NCI-H510A treated with DMSO at 0.1 percent for 48 hours (cell line): ENCODE data around the gene IRAK1.

Source experiments
- DNase-seq: peaks from one replicate; lab custom pipeline; 2025; lab: John Stamatoyannopoulos, UW

The IRAK1 gene

DNA sequence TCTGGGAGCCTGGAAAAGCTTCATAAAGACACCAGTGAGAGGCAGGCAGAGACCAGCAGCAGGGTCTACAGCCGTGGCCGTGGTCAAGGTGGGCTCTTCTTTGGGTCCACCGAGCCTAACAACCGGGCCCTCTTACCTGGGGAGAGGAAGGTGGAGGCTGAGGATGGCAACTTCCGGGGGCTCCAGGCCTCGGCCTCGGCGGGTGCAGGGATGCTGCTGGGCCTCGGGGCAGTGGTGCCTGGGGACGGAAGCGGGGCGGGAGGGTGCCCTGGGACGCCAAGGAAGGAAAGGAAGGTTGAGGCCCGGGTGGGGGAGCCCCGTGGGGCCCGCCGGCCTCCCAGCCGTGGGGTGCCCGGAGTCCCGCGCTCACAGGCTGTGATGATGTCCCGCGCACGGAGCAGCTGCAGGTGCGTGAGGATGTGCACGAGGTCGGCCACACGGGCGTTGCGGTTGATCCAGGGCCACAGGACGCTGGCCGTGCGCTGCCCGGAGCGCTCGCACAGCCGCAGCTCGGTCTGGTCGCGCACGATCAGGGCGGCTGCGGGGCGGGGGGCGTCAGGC, 561 bp downstream of the IRAK1 start:
- no peak for DNase-seq

DNA sequence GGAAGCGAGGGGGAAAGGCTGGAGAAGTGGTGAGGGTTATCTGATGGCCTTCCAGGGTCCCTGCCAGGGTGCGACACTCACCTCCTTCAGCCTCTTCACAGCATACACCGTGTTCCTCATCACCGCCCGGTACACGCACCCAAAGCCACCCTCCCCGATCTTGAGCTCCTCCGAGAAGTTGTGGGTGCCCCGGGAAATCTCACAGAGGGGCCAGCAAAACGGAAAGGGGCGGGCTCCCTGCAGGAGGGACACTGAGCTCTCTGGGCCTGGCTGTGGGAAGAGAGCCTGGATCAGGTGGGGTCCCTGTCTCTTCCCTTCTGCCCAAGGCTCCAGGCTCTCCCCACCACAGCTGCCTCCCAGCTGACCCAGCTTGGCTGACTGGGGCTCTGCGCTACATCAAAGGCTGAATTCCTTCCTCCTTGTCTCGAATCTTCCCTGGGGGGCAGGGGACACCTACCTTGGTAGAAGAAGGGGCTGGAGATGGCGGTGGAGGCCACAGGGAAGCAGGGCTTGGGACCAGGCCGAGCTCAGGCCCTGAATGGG, 1.1 kb downstream of the IRAK1 start:
- DNase-seq, result no peak

DNA sequence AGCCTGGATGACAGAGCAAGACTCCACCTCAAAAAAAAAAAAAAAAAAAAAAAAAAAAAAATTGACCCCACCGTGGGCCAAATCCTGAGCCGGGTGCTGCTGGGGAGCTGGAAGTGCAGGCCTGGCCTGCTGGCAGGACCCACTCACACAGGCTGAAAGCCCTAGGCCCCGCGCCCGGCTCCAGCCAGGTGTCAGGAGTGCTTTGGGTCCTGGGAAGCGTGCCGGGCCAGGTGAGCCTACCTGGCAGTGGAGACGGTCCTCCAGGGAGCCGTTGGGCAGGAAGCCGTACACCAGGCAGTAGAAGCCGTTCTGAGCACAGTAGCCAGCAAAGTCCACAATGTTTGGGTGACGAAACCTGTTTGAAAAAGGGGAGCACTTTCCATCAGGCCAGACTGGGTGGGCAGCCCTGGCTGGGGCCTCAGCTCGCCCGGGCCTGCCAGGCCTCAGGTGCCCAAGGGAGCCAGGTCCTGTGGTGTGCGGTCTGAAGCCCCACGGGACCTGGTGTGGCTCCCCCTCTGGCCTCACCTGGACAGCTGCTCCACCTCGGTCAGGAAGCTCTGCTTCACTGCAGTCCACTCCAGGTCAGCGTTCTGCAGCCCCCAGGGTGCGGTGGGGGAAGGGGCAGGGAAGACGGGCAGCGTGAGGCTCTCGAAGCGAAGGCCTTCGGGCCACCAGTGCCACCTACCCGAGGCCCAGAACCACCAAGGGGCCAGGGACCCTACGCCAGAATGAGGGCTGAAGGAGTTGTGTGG, 1.8 kb downstream of the IRAK1 start:
- no peak for DNase-seq

DNA sequence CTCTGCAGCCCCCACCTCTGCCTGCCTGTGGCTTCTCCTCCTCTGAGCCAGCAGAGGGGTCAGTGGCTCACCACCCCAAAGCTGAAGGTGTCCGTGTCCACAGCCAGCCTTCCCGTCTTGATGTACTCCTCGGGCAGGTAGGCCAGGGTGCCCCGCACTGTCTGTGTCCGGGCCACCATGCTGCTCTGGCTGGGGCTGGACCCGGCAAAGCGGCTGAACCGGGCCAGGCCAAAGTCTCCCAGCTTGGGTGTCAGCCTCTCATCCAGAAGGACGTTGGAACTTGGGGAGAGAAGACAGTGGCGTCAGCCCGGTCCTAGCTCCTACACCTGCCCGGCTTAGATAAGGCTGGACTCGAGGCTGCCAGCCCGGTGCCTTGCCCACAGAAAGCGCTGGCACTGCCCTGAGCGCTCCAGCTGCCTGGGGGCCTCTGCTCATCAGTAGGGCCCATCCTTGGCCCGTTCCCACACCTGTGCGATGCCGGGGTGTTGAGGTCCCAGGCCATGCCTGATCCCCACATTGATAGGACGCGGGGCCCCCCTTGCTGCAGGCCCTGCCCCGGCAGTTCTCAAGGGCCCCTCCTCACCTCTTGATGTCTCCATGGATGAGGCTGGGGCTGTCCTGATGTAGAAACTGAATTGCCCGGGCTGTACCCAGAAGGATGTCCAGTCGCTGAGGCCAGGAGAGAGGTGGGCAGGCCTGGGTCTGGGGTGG, 3.2 kb downstream of the IRAK1 start:
- no peak for DNase-seq

DNA sequence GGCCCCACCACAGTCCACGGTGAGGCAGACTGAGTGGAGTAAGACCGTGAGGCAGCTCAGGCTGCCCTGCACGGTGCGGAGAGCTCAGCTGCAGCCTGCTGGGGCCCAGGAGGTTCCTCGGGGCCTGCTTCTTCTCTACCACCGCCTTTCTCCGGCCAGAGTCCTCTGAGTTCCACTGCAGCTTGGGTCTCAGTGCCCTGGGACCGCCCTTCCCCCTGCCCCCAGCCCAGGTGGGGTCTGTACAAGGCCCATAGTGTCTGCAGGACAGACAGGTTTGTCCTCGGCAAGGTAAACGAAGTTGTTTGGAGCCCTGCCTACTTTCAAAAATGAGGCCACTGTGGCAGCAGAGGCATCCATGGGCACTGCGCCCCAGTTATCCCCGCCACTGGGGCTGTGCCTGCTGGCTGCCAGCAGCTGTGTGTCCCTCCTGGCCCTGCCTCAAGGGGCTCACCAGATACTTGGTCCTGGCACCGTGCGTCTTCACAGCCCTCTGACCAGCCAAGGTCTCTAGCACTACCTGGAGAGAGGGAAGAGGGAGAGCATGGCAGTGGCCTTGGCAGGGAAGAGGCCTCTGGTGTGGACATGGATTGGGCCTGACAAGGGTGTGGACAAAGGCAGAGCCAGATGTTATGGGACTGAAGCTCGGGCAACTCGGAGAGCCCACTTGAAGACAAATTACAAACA, 4.0 kb downstream of the IRAK1 start:
- DNase-seq, result no peak

DNA sequence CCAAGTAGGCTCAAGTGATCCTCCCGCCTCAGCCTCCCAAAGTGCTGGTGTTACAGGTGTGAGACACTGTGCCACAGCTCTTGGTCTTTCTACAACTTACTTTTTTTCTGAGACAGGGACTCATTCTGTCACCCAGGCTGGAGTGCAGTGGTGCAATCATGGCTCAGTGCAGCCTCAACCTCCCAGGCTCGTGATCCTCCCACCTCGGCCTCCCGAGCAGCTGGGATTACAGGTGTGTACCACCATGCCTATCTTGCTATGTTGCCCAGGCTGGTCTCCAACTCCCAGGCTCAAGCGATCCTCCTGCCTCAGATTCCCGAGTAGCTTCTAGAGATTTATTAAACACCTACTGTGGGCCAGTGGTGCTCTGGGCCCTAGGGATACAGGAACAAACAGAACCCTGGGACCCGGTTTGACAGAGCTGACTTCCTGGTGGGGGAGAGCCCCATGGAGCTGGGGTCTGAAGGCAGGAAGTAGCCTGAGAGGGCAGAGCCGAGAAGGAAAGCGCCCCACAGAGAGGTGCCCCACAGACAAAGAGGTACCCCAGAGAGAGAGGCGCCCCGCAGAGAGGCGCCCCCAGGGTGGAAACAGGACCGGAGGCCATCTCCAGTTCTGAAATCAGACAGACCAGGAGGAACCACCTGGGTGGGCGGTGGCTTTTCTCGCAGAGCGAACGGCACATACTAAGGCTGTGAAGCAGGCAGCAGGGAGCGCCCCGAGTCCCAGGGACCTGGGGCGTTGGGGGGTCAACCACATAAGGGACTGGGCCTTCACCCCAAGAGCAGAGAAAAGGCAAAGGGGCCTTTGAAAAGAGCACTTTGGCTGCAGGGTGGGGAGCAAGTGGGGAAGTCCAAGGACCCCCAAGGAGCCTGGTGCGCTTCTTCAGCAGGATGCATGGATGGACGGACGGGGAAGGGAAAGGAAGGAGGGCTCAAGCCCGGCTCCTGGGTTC, 5.0 kb downstream of the IRAK1 start:
- no peak for DNase-seq

DNA sequence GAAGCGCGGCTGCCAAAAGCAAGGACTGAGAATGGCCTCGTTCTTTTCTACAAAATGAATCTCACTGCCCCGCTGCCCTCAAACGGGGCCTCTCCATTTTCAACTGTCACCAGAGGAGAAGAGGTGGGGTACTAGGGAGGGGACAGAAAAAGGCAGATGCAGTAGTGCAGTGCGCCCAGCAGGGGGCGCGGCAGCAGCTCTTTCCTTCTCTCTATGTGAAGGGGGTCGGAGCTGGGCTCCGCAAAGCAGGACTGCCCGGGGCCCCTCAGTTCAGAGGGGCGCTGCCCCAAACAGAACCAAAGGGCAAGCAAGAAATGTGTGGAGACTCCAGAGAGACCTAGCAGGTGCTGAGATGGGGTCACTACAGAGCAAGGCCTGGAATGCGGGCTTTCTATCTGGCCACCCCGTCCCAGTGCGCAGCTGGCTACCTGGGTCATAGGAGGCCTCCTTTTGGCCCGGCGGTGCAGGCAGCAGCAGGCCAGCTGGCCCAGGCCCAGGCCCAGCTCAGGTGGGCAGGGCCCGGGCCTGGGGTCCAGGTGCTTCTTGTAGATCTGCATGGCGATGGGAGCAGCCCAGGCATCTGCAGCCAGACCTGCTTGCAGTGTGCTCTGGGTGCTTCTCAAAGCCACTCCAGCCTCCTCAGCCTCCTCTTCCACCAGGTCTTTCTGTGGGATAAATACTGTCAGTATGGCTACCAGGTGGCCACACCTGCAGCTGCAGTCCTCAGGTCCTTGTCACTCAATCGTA, 5.9 kb downstream of the IRAK1 start:
- DNase-seq, result peak; percentile 13

DNA sequence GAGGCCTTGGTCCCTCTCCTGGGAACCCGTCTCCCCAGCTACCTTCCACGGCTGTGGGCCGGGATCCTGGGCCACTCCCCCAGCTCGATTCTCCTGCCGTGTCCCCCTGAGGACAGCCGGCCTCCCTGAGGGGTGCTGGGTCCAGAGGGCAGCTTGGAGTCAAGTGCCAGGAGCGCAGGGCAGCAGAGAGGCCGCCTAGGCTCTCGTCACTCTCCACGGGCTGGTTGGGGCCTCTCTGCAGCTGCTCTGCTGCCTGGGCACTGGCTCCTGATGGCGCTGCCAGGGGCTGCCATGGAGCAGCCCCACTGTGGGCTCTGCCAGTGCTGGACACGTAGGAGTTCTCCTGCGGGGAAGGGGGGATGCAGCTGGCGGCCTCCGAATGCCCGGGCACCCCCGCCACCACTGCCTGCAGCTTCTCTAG, 6.7 kb downstream of the IRAK1 start:
- no peak for DNase-seq

DNA sequence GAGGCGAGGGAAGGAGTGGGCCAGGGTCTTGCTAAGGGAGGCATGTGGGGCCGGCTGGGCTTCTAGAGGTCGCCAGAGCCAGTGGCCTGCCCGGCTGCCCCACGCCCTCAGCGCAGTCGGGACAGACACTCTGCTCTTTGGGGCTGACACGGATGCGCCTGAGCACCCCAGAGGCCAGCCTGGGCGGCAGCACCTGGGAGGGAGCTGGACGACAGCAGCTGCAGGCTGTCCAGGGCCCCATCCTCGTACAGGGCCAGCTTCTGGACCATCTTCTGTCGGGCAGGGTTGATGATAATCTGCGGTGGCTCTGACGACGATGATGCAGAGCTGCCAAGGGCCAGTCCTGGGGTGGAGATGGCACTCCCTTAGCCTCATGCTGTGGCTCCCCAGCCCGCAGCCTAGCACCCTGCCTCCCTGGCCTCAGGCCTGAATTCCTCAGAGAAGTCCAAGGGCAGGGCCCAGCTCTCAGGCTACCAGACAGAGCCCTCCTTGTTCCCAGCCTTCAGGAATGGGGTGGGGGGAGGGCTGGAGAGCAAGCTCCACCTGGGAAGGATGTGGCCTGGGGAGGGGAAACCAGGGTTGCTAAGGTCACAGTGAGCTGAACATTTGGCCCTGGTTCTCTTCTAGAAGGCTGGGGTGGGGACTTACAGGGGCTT, 7.2 kb downstream of the IRAK1 start:
- no peak for DNase-seq

DNA sequence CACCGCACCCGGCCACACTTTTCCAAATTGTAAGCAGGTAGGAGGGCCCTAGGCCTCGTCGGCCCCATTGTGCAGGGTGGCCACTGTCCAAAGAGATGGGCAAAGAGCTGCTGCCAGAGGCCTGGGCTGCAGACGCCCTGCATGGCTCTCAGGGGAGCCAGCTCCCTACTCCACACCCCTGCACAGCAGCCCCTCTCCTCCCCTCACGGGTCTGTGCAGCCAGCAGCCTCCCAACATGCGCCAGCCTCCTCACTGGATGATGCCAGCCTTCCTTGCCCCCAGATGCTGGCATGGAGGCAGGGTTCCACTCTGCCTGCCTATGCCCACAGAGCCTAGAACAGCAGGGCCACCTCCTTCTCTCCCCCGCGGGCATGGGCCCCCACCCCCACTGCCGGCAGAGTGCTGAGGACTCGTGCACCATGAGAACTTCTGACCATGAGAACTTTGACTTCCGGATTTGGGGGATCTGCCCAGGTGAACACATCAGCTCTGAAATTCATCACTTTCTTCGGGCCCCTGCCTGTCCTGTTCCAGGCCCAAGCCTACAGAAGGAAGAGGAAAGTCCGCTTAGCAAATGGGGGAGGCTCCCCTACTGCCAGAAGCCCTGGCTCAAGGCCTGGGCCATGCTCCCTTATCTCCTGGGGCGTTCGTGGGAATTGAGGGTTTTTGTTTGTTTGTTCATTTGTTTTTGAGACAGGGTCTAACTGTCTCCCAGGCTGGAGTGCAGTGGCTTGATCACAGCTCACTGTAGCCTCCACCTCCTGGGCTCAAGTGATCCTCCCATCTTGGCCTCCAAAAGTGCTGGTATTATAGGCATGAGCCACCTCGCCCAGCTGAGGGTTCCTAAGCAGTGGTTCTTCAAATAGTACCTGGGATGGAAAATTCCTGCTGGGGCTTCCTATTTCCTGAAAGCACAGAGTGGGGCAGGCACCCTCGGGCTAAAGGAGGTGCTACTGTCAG, 8.0 kb downstream of the IRAK1 start:
- DNase-seq, result no peak

DNA sequence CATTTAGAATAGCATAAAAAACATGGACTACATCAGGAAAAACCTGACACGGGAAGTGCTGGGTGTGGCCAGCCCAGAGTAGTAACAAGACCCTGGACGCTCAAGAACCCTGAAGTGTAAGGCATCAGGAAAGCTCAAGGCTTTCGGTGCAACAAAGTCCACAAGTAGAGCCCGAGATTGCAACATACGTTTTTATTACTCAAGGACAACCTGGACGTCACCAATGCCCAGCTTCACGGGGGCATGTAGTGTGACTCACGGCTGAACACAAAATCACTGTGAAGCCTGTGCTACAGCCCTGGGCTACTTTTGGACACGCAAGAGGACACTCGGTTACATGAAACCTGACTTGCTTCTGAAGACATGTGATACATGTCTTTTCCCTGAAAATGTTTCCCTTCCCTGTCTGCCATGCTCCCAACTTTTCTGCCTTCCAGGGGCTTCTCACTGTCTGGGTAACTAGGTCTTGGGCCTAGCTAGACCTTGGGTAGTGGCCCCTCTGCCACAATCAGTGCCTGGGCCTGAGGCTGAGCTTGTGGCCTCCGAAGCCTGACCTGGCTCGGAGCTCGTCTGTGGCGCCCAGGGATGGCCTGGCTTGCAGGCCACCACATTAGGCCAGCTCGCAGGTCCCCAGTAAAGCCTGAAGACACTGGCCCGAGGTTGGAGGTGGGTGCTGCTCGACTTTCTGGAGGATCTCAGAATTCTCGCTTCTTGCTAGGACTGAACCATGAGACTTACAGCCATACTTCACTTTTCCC, 9.2 kb downstream of the IRAK1 start:
- no peak for DNase-seq

DNA sequence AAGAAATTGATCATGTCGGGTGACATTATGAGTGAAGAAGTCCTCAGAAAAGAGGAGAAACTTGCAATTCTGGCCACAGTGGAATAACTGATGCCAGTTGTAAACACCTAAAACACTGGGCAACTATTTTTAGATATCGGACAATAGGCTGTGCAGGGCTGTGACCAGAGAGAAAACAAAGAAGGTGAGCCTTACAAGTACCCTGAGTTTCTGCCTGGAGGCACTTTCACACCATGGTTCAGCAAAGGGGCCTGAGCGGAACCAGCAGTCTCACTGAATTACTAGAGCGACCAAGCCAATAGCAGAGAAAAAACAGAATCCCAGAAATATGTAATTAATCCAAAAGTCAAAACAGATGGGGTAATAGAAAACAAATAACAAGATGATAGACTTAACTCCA, 11.2 kb downstream of the IRAK1 start:
- DNase-seq, result no peak

DNA sequence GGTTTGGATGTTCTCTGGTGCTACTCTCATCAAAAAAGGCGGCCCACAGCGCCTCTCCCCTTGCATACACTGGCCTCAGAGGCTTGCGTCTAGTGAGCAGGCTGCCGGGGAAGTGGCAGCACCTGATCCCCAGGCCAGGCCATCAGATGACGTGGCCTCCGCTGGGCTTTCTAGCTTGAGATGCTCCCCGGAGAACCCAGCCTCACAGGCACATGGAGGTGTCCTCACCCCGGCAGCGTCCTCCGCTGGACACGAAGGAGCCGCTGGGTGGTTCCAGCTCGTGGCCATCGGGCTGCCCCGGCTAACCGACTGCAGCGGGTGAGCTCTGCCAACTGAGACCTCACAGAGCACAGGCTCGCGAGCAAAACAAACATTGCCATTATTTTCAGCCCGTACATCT, 12.8 kb downstream of the IRAK1 start:
- no peak for DNase-seq

DNA sequence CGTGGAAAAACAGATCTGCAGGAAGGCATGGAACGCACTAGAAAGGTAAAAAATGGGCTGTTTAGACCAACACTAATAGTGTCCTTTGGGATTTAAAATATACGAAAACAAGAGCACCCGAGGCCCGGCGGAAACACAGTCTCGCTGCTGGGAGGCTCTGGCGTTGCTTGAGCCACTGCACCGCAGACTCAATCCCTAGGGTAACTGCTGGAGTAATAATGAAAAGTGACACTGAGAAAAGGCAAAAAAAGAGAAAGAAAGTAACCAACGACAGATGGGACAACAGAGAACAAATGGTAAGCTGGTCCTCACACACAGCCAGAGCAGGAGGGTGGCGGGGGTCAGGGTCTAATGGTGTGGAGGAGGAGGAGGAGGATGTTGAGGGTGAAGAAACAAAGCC, 15.4 kb downstream of the IRAK1 start:
- DNase-seq, result no peak

DNA sequence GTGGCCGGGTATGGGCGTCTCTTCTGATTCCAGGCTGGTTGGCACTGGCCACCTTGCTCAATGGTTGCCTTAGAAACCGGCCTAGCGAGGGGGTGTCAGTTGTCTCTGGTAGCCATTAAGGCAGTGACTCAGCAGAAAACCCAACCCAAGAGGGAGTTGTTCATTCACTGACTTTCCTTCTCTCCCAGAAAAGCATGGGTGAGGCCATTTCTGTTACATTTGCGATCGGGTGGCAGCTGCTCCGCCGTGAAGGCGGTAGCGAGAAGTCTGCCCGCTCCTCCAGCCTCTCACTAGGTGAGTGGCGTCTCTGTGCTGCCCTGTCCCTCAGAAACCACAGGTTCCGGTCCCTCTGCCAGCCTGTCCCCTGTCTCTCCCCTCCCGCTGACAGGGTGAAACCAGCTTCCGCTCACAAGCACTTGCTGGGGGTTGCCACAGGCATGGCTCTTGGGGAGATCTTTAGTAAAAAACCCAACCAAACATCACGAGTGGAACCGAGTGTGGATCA, 17.4 kb downstream of the IRAK1 start:
- no peak for DNase-seq

DNA sequence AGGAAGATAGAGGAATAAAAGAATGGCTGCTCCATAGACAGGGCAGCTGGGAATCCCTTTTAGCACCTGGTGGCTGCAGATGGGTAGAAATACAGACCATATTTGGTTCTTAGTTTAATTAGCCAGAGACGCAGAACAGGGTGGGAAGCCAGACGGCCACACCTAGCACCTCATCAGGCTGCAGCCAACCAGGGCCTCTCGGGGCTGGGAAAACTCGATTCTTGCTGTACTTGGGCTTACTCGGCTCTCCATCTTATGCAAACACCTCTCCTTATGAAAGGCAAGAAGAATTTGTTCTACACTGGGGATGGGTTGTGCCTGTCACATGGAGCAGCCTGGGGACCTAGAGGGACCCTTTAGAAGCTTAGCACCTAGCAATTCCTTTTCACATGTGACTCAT, 19.7 kb downstream of the IRAK1 start:
- DNase-seq, result no peak

DNA sequence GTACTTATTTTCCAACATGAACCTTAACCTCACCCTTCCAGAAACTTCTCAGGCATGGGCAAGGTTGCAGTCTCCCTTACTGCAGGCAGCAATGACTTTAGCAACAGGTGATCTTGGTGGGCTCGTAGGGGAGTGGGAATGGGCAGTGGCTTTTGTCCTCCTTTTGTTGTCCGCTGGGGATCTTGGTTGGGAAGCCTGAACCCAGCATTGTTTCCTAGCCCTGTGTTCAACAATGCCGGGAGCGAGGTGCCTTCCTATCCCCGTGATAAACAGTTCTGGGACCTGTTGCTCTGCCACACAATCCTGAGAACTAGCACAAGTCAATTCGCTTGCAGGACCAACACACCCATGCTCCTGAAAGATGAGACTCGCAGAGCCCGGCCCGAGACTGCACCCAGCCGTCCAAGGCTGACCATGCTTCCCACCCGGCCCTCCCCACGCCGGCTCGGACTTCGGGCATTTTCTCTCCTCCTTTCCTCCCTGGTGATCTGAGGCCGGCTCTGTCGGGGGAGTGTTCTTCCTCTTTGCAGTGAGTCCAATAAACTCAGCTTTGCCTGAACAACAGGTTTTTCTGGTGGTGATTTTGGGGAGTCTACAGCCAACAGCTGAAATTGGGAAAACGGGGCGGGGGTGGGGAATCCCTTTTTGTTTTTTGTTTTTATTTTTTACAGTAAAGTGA, 20.2 kb downstream of the IRAK1 start:
- DNase-seq, result no peak
